ENCODE results near the gene MSMB. TPM values are rescaled to one million over a fixed set of nuclear protein-coding genes. Genes with fewer than 3 reads are reported as not detected.
A peak's percentile ranks its signal among the peaks of the same experiment; 100 is the strongest.
"Not testable (repeated sequence)": the region's sequence is repeated elsewhere in the genome, so short reads cannot be mapped to it uniquely, and the experiment has no call there.

The MSMB gene
- total RNA-seq, 1 donor from 2014 or later, result not detected

GRCh38 chr10:45983538-45984186, 62.4 kb downstream of the MSMB start:
- DNase-seq; intact Hi-C loops (cut with micrococcal nuclease): not testable (repeated sequence)
- ATAC-seq, result peak; percentile 66

Other genes starting within 250 kb of the MSMB start
- gene AGAP4, start 198.8 kb downstream of the MSMB start, total RNA-seq, result 7.3 TPM
- gene TIMM23, start 73.8 kb downstream of the MSMB start, total RNA-seq, result 89.7 TPM
- gene NCOA4, start 15.6 kb downstream of the MSMB start, total RNA-seq, result 333 TPM
- gene ANTXRL, start 240.7 kb upstream of the MSMB start, total RNA-seq, result not detected

Measured in left ventricle myocardium superior (tissue), 1 donor.